ENCODE data around the gene DCAF11.

DCAF11 gene

DNA sequence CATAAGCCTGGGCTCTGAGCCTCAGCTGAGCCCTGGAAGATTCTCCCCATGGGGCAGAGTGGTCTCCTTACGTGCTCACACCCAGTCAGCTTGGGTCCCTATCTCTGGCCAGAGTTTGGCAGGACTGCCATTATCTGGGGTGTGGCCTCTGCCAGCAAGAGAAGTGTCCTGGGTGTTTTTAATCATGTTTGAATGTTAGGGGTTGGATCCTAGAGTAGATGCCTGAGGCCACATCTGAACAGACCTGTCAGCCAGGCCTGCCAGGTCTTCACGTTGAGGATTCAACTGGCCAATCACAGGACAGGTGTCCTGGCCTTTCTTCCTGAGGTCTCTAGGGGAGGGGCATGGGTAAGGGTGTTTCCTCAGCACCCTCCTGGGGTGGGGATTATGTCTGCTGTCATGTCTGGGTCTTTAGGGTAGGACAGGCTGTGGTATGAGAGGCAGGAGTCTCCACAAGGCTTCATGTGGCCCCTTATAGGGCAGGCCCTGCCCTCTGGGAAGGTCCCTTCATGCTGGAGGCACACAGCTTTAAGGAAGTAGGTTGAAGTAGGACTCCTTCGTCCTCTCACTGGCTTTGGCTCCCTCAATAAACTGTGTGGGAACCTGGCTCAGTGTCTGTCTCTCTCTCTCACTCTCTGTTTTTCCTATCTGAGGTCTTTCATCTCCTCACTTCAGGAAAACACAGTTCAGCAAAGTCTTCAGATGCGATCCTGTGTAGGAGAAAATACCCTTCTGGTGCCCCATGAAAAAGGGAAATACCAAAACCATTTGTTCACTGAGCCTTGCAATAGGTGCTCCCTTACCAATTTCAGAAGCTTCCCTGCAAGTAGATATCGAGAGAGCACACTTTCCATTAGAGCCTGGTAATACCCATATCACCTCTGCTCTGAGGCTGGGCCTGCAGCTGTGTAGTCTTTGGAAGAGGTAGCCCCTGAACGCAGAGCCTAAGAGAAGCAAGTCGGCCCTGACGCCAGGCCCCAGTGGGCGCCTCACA is 9.1 kb downstream of the DCAF11 start:
- DNase-seq: no peak

GRCh38 chr14:24126939-24127338 is 12.4 kb downstream of the DCAF11 start:
- DNase-seq: no peak

GRCh38 chr14:24127673-24128072 is 13.1 kb downstream of the DCAF11 start:
- no peak for DNase-seq

DNA sequence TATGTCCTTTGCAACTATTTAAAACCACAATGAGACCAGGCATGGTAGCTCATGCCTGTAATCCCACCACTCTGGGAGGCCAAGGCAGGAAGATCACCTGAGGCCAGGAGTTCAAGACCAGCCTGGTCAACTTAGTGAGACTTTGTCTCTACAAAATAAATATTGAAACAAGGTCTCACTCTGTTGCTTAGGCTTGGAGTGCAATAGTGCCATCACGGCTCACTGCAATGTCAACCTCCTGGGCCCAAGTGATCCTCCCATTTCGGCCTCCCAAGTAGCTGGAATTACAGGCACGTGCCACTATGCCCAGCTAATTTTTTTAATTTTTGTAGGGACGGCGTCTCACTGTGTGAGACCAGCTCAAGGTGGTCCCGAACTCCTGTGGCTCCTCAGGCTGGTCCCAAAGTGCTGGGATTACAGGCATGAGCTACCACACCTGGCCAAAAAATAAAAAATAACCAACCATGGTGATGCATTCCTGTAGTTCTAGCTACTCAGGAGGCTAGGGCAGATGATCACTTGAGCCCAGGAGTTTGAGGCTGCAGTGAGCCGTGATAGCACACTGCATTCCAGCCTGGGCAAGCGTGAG is 14.9 kb downstream of the DCAF11 start:
- no peak for DNase-seq

- DNase-seq: no peak
These were observed 15.8 kb downstream of the DCAF11 start, which contains the start of gene FITM1 for GRCh38 chr14:24130380-24130716. Gene FITM1 (plus strand): TSS chr14:24130659. CDS start chr14:24131564, 905 bp downstream.

- DNase-seq: no peak
These were observed 16.4 kb downstream of the DCAF11 start for GRCh38 chr14:24130717-24131548.

GRCh38 chr14:24131549-24131966 is 17.0 kb downstream of the DCAF11 start:
- no peak for DNase-seq

- peak; percentile 45 for DNase-seq
These were observed 17.6 kb downstream of the DCAF11 start for GRCh38 chr14:24132061-24132685.

GRCh38 chr14:24132976-24133375 is 18.4 kb downstream of the DCAF11 start:
- no peak for DNase-seq

- no peak for DNase-seq
These were observed 19.2 kb downstream of the DCAF11 start for GRCh38 chr14:24133735-24134134.

DNA sequence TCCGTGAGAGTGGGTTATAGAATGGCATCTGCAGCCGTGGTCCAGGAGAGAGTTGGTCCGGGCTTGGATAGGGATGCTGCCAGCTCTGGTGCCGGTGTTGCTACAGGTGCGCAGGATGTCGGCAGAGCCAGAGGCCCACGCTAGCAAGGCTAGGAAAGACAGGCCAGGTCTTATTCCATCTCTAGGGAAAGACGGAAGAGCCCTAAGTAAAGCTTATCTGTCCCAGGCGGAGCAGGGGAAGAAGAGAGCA is 20.9 kb downstream of the DCAF11 start:
- DNase-seq: peak; percentile 43

- DNase-seq: peak; percentile 97
These were observed 21.5 kb downstream of the DCAF11 start, which contains the start of gene PSME1 for GRCh38 chr14:24135834-24136683. Gene PSME1 (plus strand): TSS chr14:24136194. CDS start chr14:24136263, 69 bp downstream.

GRCh38 chr14:24136684-24137528 is 22.3 kb downstream of the DCAF11 start:
- peak; percentile 49 for DNase-seq

- no peak for DNase-seq
These were observed 23.2 kb downstream of the DCAF11 start for GRCh38 chr14:24137529-24138395.

GRCh38 chr14:24138396-24139271 is 24.1 kb downstream of the DCAF11 start:
- no peak for DNase-seq

GRCh38 chr14:24139272-24139934 is 24.8 kb downstream of the DCAF11 start:
- DNase-seq: peak; percentile 58

DNA sequence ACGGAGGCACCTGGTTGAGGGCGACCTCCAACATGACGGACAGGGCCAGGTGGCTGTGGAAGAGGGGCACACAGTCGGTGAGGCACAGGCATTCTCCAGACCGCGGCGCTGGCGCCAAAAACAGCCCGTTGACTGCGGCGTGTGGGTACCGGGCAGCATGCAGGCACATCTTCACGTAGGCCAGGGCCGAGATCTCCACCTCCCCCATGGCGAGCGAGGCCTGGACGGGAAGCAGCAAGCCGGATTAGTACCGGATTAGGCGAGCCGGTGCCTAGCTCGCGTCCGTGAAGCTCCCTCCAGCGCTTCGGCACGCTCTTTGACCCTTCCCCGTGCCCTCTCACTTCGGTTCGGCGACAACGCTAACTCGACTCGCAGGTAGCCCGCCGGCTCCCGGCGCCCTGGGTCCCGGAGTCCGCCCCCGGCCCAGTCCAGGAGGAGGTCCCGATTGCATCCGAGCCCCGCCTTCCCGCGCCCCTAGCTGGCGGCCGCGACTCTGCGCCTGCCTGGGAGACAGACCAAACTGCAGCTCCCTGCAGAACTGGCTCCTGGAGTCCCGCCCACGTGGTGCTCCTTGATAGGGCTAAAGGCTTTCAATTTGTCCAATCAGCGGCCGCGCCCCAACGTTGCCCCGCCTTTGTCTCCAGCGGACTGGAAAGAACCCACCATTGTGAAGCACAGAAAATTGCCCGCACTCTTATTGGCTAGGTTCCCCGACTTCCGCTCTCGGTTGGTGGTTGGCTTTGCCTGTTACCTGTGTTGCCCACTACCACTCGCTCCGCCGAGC is 26.7 kb downstream of the DCAF11 start, which contains the start of gene EMC9:
TSS of gene EMC9 (minus strand) at position 495 of the 784 bp plus-strand sequence. CDS start at position 208, 287 bp downstream.
- peak; percentile 100 for DNase-seq

Data from stimulated activated CD8-positive, alpha-beta memory T cell treated with anti-CD3 and anti-CD28 coated beads, Interleukin-4, amount 100 ng/mL, for 48 hours (primary cell).